Ectodermal cell (in vitro differentiated cells): Measurements from ENCODE around the gene CACNG7.
"Not testable (repeated sequence)": the region's sequence is repeated elsewhere in the genome, so short reads cannot be mapped to it uniquely, and the experiment has no call there.

ENCODE experiments used
- H3K27ac ChIP-seq: 2 replicates; pipeline ENCODE4 v1.7.0; 2013; ENCODE audit warnings: mild to moderate bottlenecking, low read depth, low read length; ENCODE audit not compliant: insufficient read depth, poor library complexity, severe bottlenecking
- H3K27me3 ChIP-seq: 2 replicates; pipeline ENCODE4 v1.7.0; 2013; ENCODE audit warnings: mild to moderate bottlenecking, low read length; ENCODE audit not compliant: insufficient read depth, control insufficient read depth, poor library complexity, severe bottlenecking
- H3K36me3 ChIP-seq: one replicate; pipeline ENCODE4 v1.7.0; 2013; ENCODE audit warnings: low read length; ENCODE audit not compliant: control insufficient read depth, insufficient read depth
- H3K4me1 ChIP-seq: one replicate; pipeline ENCODE4 v1.7.0; 2013; ENCODE audit warnings: low read length; ENCODE audit not compliant: control insufficient read depth, insufficient read depth
- H3K4me3 ChIP-seq: 2 replicates; pipeline ENCODE4 v1.7.0; 2013; ENCODE audit warnings: low read depth, low read length, control low read depth; ENCODE audit not compliant: insufficient read depth
- H3K9me3 ChIP-seq: 2 replicates; pipeline ENCODE4 v1.7.0; 2013; ENCODE audit warnings: mild to moderate bottlenecking, low read length, moderate library complexity; ENCODE audit not compliant: control insufficient read depth
- WGBS, 2 experiments: methylation state at CpG; one replicate each; pipeline ENCODE4 v1.1.7; 2013; ENCODE audit warnings: missing lambda C conversion rate in 2 of 2; 5-methylcytosine and 5-hydroxymethylcytosine counted together

The CACNG7 gene

GRCh38 chr19:53869805-53870484 lies 39.1 kb upstream of the CACNG7 start:
- Histone ChIP-seq H3K4me3 (peak overlapping the region; percentile 75), H3K27ac (peak overlapping the region; percentile 84), H3K36me3 (peaks cover 12% of the 10 kb centered on the region)
- 12 to 14% methylated on average over 20 to 24 of the region's 24 CpGs for WGBS, 2 experiments
- H3K4me1 ChIP-seq, H3K9me3 ChIP-seq, H3K27me3 ChIP-seq: not testable (repeated sequence)

DNA sequence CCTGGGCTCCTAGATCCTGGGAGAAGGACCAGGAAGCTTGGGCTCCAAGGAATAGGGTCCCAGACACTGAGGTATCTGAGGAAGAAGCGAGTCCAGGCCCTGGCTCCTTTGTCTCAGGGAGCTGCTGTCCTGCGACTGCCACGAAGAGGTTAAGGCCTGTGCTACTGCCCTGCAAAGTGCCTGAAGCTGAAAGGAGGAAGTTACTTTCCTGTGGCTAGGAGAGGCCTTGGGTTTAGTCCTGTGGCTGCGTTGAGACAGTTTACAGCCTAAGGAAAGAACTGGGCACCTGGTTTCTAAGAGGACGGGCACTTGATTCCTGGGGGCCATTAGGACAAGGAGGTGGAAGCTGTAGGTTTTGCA lies 38.6 kb upstream of the CACNG7 start:
- peak overlapping the region; percentile 75 for H3K4me3 ChIP-seq

DNA sequence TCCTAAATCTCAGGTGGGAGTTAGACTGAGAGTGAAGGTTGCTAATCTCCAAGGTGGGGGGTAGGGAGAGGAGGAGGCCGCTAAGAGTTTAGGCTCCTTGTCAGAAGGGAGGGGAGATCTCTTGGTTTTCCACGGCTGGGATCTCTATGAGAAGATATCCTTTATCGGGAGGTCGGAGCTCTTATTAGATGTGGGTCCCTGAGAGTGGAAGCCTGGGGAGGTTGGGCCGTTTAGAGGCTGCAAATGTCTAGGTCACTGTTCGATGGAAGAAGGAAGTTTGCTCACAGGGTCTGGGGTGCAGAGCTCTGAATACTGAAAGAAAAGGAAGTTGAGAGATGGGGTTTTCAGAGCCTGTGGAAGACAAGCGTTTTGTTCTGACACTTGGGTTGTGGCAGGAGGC lies 37.6 kb upstream of the CACNG7 start:
- Histone ChIP-seq H3K36me3 (peaks cover 12% of the 10 kb centered on the region), H3K27ac (no peak overlapping the region), H3K9me3 (no peaks in the 10 kb centered on the region), H3K4me1 (peaks cover 8% of the 10 kb centered on the region), H3K4me3 (no peak overlapping the region), H3K27me3 (no peaks in the 10 kb centered on the region)
- WGBS, 2 experiments = 89 to 94% methylated on average over 7 of the region's 7 CpGs

More for the DNA sequence above, 38.6 kb upstream of the CACNG7 start:
- Histone ChIP-seq H3K4me1 (peaks cover 8% of the 10 kb centered on the region), H3K9me3 (no peaks in the 10 kb centered on the region), H3K27me3 (no peaks in the 10 kb centered on the region), H3K36me3 (peaks cover 12% of the 10 kb centered on the region), H3K27ac (peak overlapping the region; percentile 63)
- WGBS, 2 experiments = 67 to 69% methylated on average over 5 of the region's 5 CpGs

- Histone ChIP-seq H3K27me3 (no peaks in the 10 kb centered on the region), H3K4me3 (no peak overlapping the region), H3K27ac (no peak overlapping the region), H3K36me3 (peaks cover 12% of the 10 kb centered on the region), H3K4me1 (peaks cover 4% of the 10 kb centered on the region), H3K9me3 (no peaks in the 10 kb centered on the region)
- WGBS, 2 experiments = 89 to 93% methylated on average over 6 of the region's 6 CpGs
Observed at GRCh38 chr19:53872762-53873161, 36.3 kb upstream of the CACNG7 start.

DNA sequence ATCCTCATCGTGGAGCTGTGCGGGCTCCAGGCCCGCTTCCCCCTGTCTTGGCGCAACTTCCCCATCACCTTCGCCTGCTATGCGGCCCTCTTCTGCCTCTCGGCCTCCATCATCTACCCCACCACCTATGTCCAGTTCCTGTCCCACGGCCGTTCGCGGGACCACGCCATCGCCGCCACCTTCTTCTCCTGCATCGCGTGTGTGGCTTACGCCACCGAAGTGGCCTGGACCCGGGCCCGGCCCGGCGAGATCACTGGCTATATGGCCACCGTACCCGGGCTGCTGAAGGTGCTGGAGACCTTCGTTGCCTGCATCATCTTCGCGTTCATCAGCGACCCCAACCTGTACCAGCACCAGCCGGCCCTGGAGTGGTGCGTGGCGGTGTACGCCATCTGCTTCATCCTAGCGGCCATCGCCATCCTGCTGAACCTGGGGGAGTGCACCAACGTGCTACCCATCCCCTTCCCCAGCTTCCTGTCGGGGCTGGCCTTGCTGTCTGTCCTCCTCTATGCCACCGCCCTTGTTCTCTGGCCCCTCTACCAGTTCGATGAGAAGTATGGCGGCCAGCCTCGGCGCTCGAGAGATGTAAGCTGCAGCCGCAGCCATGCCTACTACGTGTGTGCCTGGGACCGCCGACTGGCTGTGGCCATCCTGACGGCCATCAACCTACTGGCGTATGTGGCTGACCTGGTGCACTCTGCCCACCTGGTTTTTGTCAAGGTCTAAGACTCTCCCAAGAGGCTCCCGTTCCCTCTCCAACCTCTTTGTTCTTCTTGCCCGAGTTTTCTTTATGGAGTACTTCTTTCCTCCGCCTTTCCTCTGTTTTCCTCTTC lies 35.1 kb upstream of the CACNG7 start:
- Histone ChIP-seq H3K27me3 (no peaks in the 10 kb centered on the region), H3K4me3 (no peak overlapping the region)
- WGBS, 2 experiments = 95 to 96% methylated on average over 51 of the region's 51 CpGs

GRCh38 chr19:53874606-53874990 lies 34.5 kb upstream of the CACNG7 start:
- Histone ChIP-seq H3K4me3 (no peak overlapping the region), H3K27me3 (no peaks in the 10 kb centered on the region), H3K9me3 (no peaks in the 10 kb centered on the region), H3K36me3 (peaks cover 12% of the 10 kb centered on the region), H3K27ac (no peak overlapping the region), H3K4me1 (peaks cover 4% of the 10 kb centered on the region)
- 89 to 95% methylated on average over 6 of the region's 6 CpGs for WGBS, 2 experiments

More for the DNA sequence above, 35.1 kb upstream of the CACNG7 start:
- Histone ChIP-seq H3K4me1 (peaks cover 4% of the 10 kb centered on the region), H3K36me3 (peaks cover 12% of the 10 kb centered on the region), H3K9me3 (no peaks in the 10 kb centered on the region), H3K27ac (no peak overlapping the region)

GRCh38 chr19:53875602-53876325 lies 33.3 kb upstream of the CACNG7 start:
- H3K27me3 ChIP-seq = peaks cover 3% of the 10 kb centered on the region
- peaks cover 7% of the 10 kb centered on the region for H3K4me1 ChIP-seq
- H3K36me3 ChIP-seq = peaks cover 10% of the 10 kb centered on the region
- 94 to 96% methylated on average over 14 to 15 of the region's 17 CpGs for WGBS, 2 experiments
- H3K27ac ChIP-seq = no peak overlapping the region
- H3K9me3 ChIP-seq = no peaks in the 10 kb centered on the region
- no peak overlapping the region for H3K4me3 ChIP-seq

DNA sequence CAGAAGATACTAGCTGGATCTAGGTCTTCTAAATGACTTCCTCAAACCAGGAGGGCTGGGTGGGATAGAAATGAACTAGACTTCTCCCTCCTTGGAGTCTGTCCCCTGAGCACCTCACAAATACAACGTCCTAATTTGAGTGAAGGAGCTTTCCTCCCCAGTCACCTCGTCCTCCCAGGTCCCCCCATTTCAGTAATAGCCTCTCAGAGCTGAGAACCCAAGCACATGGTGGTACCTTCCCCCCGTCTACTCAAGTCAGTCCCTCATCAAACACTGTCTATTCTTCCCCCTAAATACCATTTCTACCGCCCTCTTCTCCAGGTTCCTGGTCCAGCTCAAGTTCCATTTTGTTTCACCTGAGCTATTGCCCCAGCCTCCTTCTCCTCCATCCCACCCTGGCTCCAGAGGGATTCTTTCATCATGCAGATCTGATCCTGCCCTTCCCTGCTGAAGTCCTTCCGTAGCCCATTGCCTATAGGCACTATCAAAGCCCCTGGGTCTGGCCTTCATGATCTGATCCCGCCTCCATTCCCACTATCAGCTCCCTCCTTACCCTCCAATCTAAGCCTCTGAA lies 32.3 kb upstream of the CACNG7 start:
- peaks cover 9% of the 10 kb centered on the region for H3K27me3 ChIP-seq
- no peaks in the 10 kb centered on the region for H3K9me3 ChIP-seq
- no peak overlapping the region for H3K4me3 ChIP-seq
- H3K36me3 ChIP-seq = peaks cover 7% of the 10 kb centered on the region
- H3K27ac ChIP-seq = no peak overlapping the region
- peaks cover 9% of the 10 kb centered on the region for H3K4me1 ChIP-seq
- 85 to 89% methylated on average over 5 of the region's 6 CpGs for WGBS, 2 experiments

DNA sequence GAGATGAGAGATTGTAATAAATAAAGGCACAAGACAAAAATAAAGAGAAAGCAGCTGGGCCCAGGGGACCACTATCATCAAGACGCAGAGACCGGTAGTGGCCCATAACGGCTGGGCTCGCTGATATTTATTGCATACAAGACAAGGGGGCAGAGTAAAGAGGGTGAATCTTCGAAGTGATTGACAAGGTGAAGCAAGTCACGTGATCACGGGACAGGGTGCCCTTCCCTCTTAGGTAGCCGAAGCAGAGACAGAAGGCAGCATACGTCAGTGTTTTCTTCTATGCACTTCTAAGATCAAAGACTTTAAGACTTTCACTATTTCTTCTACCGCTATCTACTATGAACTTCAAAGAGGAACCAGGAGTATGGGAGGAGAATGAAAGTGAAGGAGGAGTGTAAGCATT lies 31.7 kb upstream of the CACNG7 start:
- WGBS, 2 experiments = 88 to 91% methylated on average over 9 to 10 of the region's 10 CpGs
- H3K4me3 ChIP-seq = no peak overlapping the region
- H3K36me3 ChIP-seq = peaks cover 7% of the 10 kb centered on the region
- no peak overlapping the region for H3K27ac ChIP-seq
- peaks cover 9% of the 10 kb centered on the region for H3K4me1 ChIP-seq
- peaks cover 13% of the 10 kb centered on the region for H3K27me3 ChIP-seq
- H3K9me3 ChIP-seq = no peaks in the 10 kb centered on the region

DNA sequence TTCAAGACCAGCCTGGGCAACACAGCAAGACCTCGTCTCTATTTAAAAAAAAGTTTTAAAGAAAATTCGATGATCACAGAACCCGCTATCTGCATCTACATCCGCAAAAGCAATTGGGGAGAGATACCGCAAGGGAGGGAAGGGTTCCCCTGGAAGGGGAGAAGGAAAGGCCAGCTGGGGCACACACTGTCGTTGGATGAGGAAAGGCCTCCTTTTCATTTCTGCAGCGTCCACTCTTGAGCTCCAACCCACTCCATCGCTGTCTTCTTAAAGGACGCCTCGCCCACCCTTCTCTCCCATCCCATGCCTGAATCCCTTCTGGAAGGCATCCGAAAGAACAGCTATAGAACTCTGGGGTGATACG lies 30.3 kb upstream of the CACNG7 start:
- Histone ChIP-seq H3K4me3 (peak overlapping the region; percentile 57), H3K36me3 (peaks cover 2% of the 10 kb centered on the region), H3K27me3 (peaks cover 27% of the 10 kb centered on the region), H3K27ac (no peak overlapping the region), H3K9me3 (no peaks in the 10 kb centered on the region), H3K4me1 (peaks cover 18% of the 10 kb centered on the region)
- WGBS, 2 experiments = 70 to 72% methylated on average over 12 of the region's 12 CpGs
